ENCODE results near the gene UBR3. TPM values are rescaled to one million over a fixed set of nuclear protein-coding genes. Genes with fewer than 3 reads are reported as not detected.

The UBR3 gene
- total and polyA plus RNA-seq, 2 experiments from 2014 or later = 10.7 to 28.0 TPM

GRCh38 chr2:170063456-170064235 is 236.4 kb downstream of the UBR3 start (continued):
- TF ChIP-seq CTCF (conservative IDR thresholded peaks at IDR 0.05; ENCODE audit: low read depth in 2 of 2) (no peak), ZNF114 (CRISPR knock-in tag; IDR thresholded peaks at IDR 0.05) (no peak), CREB1 (CRISPR knock-in tag; IDR thresholded peaks at IDR 0.05; ENCODE audit: low read depth) (no peak), REST (IDR thresholded peaks at IDR 0.05; ENCODE audit: unreplicated experiment) (no peak), ETS1 (IDR thresholded peaks at IDR 0.05) (no peak)

- H2AFZ ChIP-seq = no peak overlapping the region
- H3K27me3 ChIP-seq (ENCODE audit: insufficient read depth) = no peaks in the 10 kb centered on the region
- H3K4me3 ChIP-seq = no peak overlapping the region
- Mint-ChIP-seq H3K27ac (no peak overlapping the region), H3K36me3 (ENCODE audit: low read depth) (peaks cover 45% of the 10 kb centered on the region), H3K9me3 (peaks cover 18% of the 10 kb centered on the region; the same call in 2 of the 3 replicates), H3K27me3 (ENCODE audit: insufficient read depth, low read depth, poor library complexity) (no peaks in the 10 kb centered on the region), H3K4me1 (peaks cover 4% of the 10 kb centered on the region), H3K4me3 (no peak overlapping the region)
- no peak for DNase-seq (ENCODE audit: low spot score)
- TF ChIP-seq ZNF114 (CRISPR knock-in tag; IDR thresholded peaks at IDR 0.05) (no peak), EZH2 (IDR thresholded peaks at IDR 0.05; ENCODE audit: low read depth, unreplicated experiment) (no peak), NANOG (IDR thresholded peaks at IDR 0.05; ENCODE audit: borderline replicate concordance) (no peak), STAT1 (IDR thresholded peaks at IDR 0.05; ENCODE audit: unreplicated experiment) (no peak)
- no peaks in the 10 kb centered on the region for H3K79me2 ChIP-seq (replicated peaks; ENCODE audit: insufficient read depth)
- H3F3A ChIP-seq (replicated peaks; ENCODE audit: low read depth) = no peaks in the 10 kb centered on the region
- H3K4me2 ChIP-seq = no peak overlapping the region
- H3K9me2 ChIP-seq (ENCODE audit: insufficient read depth) = no peaks in the 10 kb centered on the region
- no peak for ATAC-seq
- 0 out of 2 replicates have a peak, but pooled peaks cover 3% of the 10 kb centered on the region for H3K36me3 ChIP-seq (ENCODE audit: insufficient read depth)
- H4K20me1 ChIP-seq (replicated peaks; ENCODE audit: insufficient read depth) = no peaks in the 10 kb centered on the region
- no peak overlapping the region for H3K27ac ChIP-seq (ENCODE audit: low read depth)
- peaks cover 2% of the 10 kb centered on the region for H3K4me1 ChIP-seq (ENCODE audit: insufficient read depth)
Measured at GRCh38 chr2:170070778-170071177, 243.5 kb downstream of the UBR3 start.

Measured in GM23338 (cell line).